Measurements from ENCODE around the gene ST3GAL2.
"Not testable (repeated sequence)": the region's sequence is repeated elsewhere in the genome, so short reads cannot be mapped to it uniquely, and the experiment has no call there.

ST3GAL2 gene

DNA sequence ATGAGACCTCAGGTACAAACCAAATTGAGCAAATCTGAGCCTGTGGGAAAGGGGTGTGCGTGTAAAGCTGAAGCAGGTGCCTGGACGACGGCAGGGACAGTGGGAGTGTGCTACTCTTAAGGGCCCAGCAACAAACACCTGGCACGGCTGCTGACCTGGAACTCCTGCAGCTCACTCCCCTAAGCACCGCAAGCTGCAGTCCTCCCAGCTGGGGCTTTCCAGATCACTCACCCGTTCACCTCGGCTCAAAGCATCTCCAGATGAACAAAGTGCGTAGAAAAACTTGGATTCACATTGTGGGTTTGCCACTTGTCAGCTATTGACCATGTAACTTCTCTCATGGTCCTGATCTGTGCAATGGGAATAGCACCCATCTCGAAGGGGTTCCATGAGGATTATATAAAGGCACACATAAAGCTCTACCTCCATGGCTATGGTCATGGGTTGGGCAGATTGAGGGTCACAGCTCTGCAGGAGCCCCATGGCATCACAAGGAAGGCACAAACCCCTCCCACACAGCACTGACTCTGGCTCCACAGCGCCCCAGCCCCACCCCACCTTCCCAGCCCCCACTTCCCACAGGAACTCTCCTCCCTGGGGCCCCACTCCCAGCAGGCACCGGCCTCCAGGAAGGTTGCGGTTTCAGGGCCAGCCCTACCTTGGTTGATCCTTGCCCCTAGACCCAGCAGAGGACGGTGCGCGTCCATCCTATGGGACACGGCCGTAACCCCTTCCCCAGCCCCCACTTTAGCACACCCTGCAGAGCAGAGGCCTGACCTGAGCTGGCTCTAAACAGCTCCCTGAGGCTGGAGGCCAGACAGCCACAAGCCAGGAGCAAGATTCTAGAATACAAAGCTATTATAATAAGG, 21.9 kb downstream of the ST3GAL2 start:
- no peak for DNase-seq

DNA sequence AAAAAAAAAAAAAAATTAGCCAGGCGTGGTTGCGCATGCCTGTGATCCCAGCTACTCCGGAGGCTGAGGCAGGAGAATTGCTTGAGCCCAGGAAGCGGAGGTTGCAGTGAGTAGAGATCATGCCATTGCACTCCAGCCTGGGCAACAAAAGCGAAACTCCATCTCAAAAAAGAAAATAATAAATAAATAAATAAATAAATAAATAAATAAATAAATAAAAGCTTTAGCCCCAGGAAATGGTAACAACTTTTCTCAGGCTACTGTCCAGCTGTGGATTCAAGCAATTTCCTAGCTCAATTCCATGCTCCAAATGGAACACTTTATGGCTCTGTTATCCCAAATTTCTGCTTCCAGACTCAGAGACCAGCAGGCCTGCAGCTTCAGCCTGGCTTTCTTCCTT, 25.3 kb downstream of the ST3GAL2 start:
- DNase-seq = not testable (repeated sequence)

DNA sequence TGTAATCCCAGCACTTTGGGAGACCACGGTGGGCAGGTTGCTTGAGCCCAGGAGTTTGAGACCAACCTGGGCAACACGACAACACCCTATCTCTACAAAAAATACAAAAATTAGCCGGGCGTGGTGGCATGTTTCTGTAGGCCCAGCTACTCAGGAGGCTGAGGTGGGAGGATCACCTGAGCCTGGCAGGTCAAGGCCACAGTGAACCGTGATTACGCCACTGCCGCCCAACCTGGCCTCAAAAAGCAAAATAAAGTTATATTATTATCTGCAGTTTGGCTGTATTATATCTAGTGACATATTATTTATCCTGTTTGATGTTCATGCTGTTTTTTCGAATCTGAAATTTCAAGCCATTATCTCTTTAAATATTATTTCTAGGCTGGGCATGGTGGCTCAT, 26.5 kb downstream of the ST3GAL2 start:
- no peak for DNase-seq

DNA sequence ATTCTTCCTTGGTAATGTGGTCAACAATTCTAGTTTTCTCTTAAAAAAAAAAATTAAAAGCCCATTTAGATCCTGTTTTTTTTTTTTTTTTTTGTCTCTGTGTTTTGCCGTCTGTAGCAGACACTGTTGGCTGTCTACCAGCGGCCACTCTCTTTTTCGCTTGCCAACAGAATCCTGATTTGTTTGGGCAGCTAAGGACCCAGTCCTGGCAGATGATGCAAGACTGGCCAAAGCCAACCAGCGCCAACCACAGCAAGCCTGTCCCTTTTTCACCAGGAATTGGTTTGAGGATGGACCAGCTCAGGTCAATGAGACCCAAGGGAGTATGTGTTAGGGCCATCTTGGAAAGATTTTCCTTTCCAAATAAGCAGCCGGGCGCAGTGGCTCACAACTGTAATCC, 28.2 kb downstream of the ST3GAL2 start:
- DNase-seq = no peak

DNA sequence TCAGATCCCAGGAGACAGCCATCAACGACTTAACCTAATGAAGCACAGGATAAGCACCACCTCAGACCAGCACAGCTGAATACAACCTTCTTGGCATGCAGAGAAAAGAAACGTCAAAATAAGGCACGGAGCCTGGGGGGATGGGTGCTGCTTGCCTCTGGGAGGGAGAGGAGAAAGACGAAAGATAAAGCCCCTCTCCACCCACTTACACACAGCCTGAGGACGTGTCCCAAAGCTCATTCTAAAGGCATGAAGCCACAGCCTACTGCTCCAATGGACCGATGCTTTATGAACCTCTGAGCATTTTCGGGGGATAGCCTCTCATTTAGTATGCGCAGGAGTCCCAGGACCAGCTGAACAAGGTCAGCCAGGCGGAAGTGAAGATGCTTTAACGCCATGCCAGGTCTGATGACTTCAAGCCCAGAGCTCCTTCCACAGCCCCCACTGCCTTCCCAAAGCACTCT, 31.1 kb downstream of the ST3GAL2 start:
- DNase-seq = no peak

DNA sequence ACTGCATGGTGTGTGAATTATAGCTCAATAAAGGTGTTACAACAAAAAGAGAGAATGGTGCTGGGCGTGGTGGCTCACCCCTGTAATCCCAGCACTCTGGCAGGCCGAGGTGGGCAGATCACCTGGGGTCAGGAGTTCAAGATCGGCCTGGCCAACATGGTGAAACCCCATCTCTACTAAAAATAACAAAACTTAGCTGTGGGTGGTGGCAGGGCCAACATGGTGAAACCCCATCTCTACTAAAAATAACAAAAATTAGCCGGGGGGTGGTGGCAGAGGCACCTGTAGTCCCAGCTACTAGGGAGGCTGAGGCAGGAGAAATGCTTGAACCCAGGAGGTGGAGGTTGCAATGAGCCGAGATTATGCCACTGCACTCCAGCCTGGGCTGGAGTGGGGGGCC, 32.8 kb downstream of the ST3GAL2 start:
- DNase-seq = not testable (repeated sequence)

DNA sequence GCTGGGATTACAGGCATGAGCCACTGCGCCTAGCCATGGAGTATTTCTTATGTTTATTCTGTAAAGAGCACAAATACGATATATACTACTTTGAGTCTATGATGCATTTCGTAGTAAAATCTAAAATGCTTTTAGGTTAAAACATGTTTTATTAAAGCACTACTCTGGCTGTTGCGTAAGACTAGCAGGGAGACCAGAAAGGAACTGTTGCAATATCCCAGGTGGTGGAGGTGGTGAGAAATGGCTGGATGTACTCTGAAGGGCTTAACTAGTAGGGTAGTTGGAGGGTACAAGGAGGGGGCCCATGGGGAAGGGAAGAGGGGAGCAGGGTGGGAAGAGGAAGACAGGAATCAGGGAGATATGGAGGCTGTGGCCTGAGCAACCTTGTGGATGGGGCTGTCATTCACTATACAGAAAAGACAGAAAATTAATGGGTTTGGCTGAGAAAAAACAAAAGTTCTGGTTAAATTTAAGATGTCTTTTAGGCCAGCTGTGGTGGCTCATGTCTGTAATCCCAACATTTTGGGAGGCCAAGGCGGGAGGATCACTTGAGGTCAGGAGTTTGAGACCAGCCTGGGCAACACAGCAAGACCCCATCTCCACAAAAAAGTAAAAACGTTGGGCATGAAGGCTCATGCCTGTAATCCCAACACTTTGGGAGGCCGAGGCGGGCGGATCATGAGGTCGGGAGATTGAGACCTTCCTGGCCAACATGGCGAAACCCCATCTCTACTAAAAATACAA, 35.8 kb downstream of the ST3GAL2 start:
- no peak for DNase-seq

DNA sequence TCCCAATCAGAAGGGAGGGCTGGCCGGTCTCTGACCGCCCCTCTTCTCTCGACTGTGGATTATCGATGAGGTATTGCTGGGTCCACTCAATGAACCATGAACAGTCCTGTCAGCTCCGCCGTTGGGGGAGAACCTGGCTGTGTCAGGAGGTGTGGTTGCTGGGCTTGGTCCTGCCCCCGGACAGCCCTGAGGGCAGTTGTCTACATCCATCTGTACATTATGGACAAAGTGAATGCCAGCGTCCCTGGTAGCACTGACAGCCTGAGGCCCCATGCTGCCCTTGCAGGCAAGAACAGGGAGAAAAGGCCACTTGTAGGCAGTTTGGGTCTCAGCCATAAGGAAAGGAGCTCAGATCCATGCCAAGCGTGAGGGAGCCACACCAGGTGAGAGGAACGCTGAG, 38.9 kb downstream of the ST3GAL2 start:
- no peak for DNase-seq

DNA sequence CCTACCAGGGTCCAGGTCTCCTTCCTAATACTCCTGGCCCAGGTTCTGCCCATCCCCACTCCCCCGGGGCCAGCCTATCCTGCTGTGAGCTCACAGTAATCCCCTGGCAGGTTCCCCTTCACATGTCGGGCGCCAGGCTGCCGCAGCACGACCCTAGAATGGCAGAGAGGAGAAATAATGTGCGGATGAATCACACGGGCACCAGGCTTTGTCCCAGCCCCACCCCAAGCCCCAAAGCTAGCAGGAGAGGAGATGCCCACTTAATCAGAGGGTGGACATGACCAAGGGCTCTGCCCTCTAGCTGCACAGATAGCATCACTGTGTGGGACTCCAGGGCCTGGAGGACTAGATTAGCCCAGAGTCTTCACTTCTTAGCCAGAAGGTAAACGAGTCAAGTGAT, 39.5 kb downstream of the ST3GAL2 start:
- DNase-seq = no peak

DNA sequence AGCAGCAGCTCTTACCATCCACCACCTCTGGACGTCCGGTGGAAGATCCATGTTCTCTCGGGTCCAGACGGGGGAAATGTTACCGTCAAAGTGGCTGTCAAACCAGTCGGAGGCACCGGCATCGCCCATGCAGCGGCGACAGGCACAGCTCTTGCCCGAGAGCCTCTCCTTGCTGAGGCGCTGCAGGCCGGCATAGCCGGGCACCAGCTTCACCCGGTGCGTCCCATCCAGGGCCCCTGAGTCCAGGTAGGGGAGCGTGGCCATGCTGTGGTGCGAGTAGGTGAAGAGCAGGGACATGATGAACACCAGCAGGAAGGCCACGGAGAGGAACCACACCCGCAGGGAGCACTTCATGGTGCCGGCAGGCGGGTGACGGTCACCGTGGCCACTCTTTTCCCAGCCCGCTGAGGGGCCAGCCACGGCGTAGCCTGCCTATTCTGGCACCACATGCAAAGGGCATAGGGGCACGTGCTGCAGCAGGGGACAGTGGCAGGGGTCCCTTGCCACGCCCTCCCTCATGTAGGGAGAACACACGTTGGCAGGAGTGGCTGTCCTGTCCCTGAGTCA, 40.6 kb downstream of the ST3GAL2 start:
- DNase-seq = no peak

DNA sequence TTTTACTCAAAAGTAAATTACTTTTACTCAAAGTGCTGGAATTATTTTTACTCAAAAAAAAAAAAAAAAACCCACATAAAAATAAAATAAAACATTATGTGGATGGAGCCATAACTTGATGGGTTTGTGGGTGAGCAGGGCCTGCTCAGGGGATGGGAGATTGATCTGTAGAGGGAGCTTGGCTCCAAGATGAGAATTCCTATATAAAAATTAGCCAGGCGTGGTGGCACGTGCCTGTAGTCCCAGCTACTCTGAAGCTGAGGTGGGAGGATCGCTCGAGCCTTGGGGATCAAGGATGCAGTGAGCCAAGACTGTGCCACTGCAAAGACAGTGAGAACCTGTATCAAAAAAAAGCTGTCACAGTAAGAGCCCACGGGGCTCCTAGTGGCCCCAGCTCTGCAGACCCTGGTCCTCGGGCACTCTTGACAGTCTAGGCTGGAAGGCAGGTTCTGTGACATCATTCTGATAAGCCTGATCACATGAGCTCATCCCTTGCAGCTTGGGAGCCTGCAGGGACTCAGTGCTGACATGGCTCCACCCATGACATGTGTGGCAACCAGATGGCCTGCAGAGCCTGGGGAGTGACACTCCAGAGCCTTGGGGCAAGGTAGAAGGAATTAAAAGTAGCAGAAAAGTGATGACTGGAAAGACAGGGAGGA, 42.5 kb downstream of the ST3GAL2 start:
- peak; percentile 53 for DNase-seq

DNA sequence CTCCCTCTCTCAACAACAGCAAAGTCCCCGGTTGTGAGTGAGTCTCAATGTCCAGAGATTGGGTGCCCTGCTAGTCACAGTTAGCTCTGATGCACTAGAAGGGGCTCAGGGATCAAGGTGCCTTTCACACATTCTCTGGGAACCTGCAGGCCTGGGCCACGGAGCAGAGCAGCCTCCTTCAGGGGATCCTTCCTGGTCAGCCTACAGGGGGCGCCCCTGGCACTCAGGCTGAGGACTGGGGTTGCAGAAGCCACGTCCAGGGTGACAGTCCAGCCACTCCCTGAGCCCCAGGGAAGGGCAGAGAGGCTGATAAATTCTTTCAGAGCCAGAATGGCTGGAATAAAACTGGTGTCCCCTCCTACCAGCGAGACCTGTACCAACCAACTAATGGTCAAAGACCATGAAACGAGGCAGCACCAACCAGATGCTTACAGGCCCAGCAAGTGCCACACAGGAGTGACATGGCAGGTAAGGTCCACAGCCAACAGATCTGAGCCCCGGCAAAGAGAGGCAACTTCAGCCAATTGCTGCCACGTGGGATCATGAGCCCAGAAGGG, 43.5 kb downstream of the ST3GAL2 start:
- DNase-seq = peak; percentile 57

DNA sequence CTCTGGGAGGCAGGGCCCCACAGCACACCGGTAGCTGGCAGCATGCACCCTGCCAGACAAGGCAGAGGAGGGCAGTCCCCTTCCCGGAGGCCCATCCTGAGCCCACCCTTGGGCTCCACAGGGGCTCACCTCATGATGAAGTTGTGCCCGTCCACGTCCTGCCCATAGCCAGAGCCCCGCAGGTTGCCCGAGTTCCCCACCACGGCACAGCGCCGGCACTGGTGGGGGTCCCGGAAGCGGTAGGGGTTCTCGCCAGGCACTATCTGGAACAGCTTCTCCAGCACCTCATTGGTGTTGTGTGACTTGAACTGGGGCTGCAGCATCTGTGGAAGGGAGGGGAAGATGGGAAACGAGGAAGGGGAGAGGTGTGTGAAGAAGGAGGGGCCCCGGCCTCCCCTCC, 44.0 kb downstream of the ST3GAL2 start:
- no peak for DNase-seq

DNA sequence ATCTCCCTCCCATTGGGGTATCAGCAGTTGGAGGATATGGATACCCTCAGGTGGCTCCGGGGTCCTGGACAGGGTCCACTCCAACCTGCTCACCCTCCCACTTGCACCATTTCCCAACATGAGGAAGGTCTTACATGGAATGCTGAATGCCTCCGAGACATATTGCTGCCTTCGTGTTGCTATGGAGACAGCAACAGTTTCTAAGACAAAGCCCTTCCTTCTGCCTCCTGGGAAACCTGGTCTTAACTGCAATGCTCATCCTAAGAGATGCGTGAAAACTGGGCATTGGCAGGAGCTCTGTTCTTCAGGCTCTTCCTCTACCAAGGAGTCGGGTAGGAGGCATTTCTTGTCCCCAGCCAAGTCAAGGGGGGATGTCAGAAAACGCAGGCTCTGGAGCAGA, 45.2 kb downstream of the ST3GAL2 start:
- DNase-seq = no peak

DNA sequence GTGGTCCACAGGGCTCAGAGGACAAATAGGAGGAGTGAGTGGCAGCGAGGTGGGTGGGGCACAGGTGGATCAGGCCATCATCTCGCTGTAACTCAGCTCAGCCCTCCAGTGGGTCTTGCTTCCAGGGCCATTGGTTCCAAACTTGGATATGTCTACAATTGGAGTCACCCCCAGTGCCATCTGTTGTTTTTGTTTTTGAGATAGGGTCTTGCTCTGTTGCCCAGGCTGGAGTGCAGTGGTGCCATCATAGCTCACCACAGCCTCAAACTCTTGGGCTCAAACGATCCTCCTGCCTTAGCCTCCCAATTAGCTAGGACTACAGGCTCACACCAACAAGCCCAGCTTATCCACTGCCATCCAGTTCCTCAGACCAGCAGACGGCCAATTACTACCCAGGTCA, 46.3 kb downstream of the ST3GAL2 start:
- DNase-seq = no peak

DNA sequence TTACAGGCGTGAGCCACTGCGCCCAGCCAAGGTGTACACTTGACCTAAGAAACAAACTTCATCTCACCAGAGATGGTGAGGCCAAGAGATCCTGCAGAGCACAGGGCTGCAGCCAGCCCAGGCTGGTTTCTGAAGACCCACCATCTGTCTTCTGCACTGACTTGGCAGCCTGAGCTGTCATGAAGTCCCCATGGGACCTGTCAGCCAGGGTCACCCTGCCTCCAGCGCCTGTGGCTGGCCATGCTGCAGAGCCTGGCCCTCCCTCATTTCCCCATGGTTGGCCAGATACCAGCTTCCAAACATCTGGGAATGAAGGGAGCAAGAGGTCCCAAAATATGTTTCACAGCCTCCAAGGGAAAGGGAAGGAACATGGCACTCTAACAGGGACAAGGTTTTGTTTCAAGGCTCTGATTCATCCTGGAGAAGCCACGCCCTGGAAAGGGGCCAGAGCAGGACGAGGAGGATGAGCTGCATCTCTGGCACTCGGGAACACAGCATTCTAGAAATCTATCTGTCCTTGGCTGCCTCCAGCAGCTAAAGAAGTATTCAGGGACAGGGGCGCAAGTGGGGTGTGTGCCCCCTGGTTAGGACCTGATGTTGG, 46.9 kb downstream of the ST3GAL2 start:
- DNase-seq = peak; percentile 83

DNA sequence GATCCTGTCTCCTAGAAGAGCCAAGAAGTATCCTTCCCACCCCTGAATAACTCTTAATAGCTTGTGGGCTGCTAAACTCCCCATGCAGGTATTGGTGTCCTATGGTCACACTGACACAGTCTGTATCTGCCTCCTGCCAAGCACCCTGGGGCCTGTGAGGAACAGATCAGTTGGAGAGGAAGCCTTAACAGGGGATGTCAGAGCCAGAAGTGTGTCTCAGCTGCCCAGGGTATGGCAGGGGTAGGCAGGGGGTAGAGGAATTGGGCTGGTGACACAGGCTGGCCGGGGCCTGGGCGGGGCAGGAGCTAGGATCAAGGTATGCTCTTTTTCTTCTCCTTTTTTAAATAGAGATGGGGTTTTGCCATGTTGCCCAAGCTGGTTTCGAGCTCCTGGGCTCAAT, 47.5 kb downstream of the ST3GAL2 start:
- DNase-seq = no peak

DNA sequence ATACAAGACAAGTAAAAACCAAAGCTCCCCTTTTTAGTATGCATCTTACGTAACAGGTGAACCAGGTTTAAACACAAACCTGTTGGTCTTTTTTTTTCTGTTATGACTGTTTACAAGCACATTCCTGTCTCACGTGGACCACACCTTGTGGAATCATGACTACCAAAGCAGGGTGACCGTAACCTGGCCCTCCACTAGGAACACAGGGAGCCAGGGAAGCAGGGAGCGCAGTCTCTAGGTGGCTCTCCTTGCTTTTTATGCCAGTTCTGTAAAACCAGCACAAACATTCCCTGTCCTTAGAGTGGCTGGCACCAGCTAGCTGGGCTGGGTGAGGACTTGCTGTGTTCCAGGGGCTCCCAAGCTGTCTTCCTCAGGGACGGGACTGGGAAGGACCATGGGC, 48.1 kb downstream of the ST3GAL2 start:
- no peak for DNase-seq

DNA sequence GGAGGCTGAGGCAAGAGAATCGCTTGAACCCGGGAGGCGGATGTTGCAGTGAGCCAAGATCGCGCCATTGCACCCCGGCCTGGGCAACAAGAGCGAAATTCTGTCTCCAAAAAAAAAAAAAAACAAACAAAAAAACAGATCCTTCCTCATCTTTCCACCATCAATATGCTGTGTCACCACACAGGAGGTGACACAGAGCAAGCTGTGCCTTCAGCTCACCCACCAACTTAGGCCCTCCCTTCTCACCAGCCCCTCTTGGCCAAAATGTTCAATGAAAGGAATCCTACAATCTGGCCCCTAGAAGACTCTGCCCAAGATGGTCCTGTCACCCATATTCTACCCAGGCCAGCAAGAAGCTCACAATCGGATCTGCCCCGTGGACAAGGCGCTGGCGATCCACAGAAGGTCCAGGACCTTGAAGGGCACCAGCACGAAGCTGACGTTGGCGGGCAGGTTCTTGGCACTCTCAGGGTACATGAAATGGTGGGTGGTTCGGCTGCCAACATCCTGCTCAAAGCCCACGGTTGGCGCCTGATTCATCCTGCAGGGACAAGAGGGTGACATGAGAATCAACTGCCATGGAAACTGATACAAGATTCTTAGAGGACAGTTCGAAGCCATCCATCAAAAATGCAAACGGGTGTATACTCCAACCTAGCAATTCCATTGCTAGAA, 50.8 kb downstream of the ST3GAL2 start:
- DNase-seq = no peak

DNA sequence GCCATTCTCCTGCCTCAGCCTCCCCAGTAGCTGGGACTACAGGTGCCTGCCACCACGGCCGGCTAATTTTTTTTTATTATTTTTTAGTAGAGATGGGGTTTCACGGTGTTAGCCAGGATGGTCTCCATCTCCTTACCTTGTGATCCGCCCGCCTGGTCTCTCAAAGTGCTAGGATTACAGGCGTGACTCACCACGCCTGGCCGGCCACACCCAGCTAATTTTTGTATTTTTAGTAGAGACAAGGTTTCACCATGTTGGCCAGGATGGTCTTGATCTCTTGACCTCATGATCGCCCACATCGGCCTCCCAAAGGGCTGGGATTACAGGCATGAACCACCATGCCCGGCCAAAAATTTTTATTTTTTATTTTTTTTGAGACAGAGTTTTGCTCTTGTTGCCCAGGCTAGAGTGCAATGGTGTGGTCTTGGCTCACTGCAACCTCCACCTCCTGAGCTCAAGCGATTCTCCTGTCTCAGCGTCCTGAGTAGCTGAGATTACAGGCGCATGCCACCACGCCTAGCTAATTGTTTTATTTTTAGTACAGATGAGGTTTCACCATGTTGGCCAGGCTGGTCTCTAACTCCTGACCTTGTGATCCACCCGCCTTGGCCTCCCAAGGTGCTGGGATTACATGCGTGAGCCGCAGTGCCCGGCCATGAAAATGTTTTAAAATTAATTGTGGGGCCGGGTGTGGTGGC, 52.5 kb downstream of the ST3GAL2 start:
- DNase-seq = not testable (repeated sequence)

DNA sequence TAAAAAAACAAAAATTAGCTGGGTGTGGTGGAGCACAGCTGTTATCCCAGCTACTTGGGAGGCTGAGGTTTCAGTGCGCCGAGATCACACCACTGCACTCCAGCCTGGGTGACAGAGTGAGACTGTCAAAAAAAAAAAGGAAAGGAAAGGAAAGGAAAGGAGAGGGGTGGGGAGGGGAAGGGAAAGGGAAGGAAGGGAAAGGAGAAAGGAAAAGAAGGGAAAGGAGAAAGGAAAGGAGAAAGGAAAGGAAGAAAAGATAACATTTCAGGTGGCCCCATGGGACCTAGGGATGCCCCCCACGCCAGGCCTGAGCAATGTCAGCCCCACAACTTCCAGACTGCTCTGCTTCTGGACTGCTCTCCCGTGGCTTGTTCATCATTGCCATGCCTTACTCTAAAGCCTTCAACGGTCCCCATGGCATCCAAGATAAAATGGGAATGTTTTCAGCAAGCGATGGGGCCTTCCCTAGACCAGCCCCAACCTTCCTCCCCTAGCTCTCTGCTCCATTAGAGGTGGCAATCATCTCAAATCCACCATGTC, 55.4 kb downstream of the ST3GAL2 start:
- DNase-seq = no peak

Measured in EL (cell line).